HepG2 (cell line): ENCODE results near the gene BIRC3. TPM values are rescaled to one million over a fixed set of nuclear protein-coding genes. Genes with fewer than 3 reads are reported as not detected.
A peak's percentile ranks its signal among the peaks of the same experiment; 100 is the strongest.

Experiments used
- FOSL1 ChIP-seq: sonication (generic); formaldehyde crosslinking; IDR thresholded peaks from 2 replicates; pipeline ENCODE4 v1.9.0; 2021; ENCODE audit warnings: missing genetic modification reagents, borderline replicate concordance
- HDAC1 ChIP-seq: sonication (generic); formaldehyde crosslinking; IDR thresholded peaks from 2 replicates; pipeline ENCODE4 v1.5.1; 2020; ENCODE audit warnings: mild to moderate bottlenecking, missing genetic modification reagents
- KDM5A ChIP-seq: fragments of 200-600 bp; sonication (generic); IDR thresholded peaks from 2 replicates; pipeline ENCODE4 v1.7.0; 2018; ENCODE audit warnings: antibody characterized with exemption, mild to moderate bottlenecking, low read length, borderline replicate concordance
- NCOA2 ChIP-seq: sonication (generic); formaldehyde crosslinking; IDR thresholded peaks from 2 replicates; pipeline ENCODE4 v1.8.0; 2022; ENCODE audit warnings: inconsistent platforms
- NFATC3 ChIP-seq: sonication (generic); formaldehyde crosslinking; IDR thresholded peaks from 2 replicates; pipeline ENCODE4 v1.5.1; 2020; ENCODE audit warnings: mild to moderate bottlenecking, missing genetic modification reagents
- NR2F1 ChIP-seq, 2 experiments: fragments of 450-650 bp in 1 of 2; formaldehyde crosslinking in 1 of 2; IDR thresholded peaks; 2 replicates each; pipeline versions ENCODE4 v1.5.0 to v1.6.1; 2016 to 2020; ENCODE audit warnings: mild to moderate bottlenecking in 1 of 2, missing compliant biosample characterization in 1 of 2, missing genetic modification reagents in 1 of 2, moderate library complexity in 1 of 2
- RNF2 ChIP-seq: fragments of 450-650 bp; conservative IDR thresholded peaks from 2 replicates; pipeline ENCODE4 v1.6.1; 2016; ENCODE audit warnings: low read depth
- SIX4 ChIP-seq: sonication (generic); formaldehyde crosslinking; IDR thresholded peaks from 2 replicates; pipeline ENCODE4 v1.4.0; 2020; ENCODE audit warnings: missing genetic modification reagents
- STAT5B ChIP-seq: sonication (generic); formaldehyde crosslinking; IDR thresholded peaks from 2 replicates; pipeline ENCODE4 v1.4.0; 2020; ENCODE audit warnings: missing genetic modification reagents
- TBX2 ChIP-seq: sonication (generic); formaldehyde crosslinking; IDR thresholded peaks from 2 replicates; pipeline ENCODE4 v1.5.0; 2020; ENCODE audit warnings: missing genetic modification reagents, mild to moderate bottlenecking, borderline replicate concordance
- YEATS2 ChIP-seq: sonication (generic); formaldehyde crosslinking; IDR thresholded peaks from 2 replicates; pipeline ENCODE4 v1.4.0; 2020; ENCODE audit warnings: missing genetic modification reagents, borderline replicate concordance
- ZBTB3 ChIP-seq: sonication (generic); formaldehyde crosslinking; IDR thresholded peaks from 2 replicates; pipeline ENCODE4 v1.4.0; 2020; ENCODE audit warnings: low read depth, mild to moderate bottlenecking, moderate library complexity, missing genetic modification reagents, borderline replicate concordance
- ZNF136 ChIP-seq: sonication (generic); formaldehyde crosslinking; IDR thresholded peaks from 2 replicates; pipeline ENCODE4 v1.8.1; 2022; ENCODE audit warnings: low read depth, mild to moderate bottlenecking, moderate library complexity, missing genetic modification reagents
- ZNF251 ChIP-seq: sonication (generic); formaldehyde crosslinking; IDR thresholded peaks from 2 replicates; pipeline ENCODE4 v1.9.0; 2021; ENCODE audit warnings: mild to moderate bottlenecking, missing genetic modification reagents
- ZNF430 ChIP-seq: sonication (generic); formaldehyde crosslinking; IDR thresholded peaks from 2 replicates; pipeline ENCODE4 v1.9.0; 2021; ENCODE audit warnings: mild to moderate bottlenecking, missing genetic modification reagents
- ZSCAN12 ChIP-seq: sonication (generic); formaldehyde crosslinking; IDR thresholded peaks from 2 replicates; pipeline ENCODE4 v1.9.0; 2021; ENCODE audit warnings: mild to moderate bottlenecking, missing genetic modification reagents
- polyA plus RNA-seq, 8 experiments: library from polyadenylated mRNA; depleted of rRNA in 3 of 8; stranded (reverse) in 7 of 8; unstranded in 1 of 8; fragments of >200 nt; fragmentation: Illumina TruSeq in 4 of 8; extraction: Trizol in 4 of 8; gene quantifications; 2 replicates each; pipeline versions ENCODE4 v1.2.1 to v1.2.3, GENCODE V29; 2011 to 2016; ENCODE audit warnings: low read depth in 4 of 8, missing spikeins in 1 of 8, mixed read lengths in 1 of 8; ENCODE audit not compliant: insufficient read depth in 1 of 8
- total RNA-seq, 5 experiments: library from RNA; depleted of rRNA; stranded (reverse); fragments of >200 nt; fragmentation: Illumina TruSeq; extraction: Trizol; gene quantifications; 2 replicates each; pipeline ENCODE4 v1.2.3, GENCODE V29; 2016; ENCODE audit warnings: low read depth in 1 of 5
- TF ChIP-seq, protein P1 (sequence below): sonication (generic); formaldehyde crosslinking; IDR thresholded peaks from 2 replicates; pipeline ENCODE4 v1.4.0; 2020; ENCODE audit warnings: missing genetic modification reagents
- TF ChIP-seq, protein P2 (sequence below): sonication (generic); formaldehyde crosslinking; IDR thresholded peaks from 2 replicates; pipeline ENCODE4 v1.4.0; 2020; ENCODE audit warnings: missing genetic modification reagents
- TF ChIP-seq, protein P3 (sequence below): IDR thresholded peaks from 2 replicates; pipeline ENCODE4 v1.6.1; 2016; ENCODE audit warnings: low read depth, missing genetic modification reagents, missing compliant biosample characterization

BIRC3 gene
- total and polyA plus RNA-seq, 2 of the 13 experiments (the other 11 are each of a cell fraction or from before 2014, with no cell fraction given) = 0.41 to 4.2 TPM

DNA sequence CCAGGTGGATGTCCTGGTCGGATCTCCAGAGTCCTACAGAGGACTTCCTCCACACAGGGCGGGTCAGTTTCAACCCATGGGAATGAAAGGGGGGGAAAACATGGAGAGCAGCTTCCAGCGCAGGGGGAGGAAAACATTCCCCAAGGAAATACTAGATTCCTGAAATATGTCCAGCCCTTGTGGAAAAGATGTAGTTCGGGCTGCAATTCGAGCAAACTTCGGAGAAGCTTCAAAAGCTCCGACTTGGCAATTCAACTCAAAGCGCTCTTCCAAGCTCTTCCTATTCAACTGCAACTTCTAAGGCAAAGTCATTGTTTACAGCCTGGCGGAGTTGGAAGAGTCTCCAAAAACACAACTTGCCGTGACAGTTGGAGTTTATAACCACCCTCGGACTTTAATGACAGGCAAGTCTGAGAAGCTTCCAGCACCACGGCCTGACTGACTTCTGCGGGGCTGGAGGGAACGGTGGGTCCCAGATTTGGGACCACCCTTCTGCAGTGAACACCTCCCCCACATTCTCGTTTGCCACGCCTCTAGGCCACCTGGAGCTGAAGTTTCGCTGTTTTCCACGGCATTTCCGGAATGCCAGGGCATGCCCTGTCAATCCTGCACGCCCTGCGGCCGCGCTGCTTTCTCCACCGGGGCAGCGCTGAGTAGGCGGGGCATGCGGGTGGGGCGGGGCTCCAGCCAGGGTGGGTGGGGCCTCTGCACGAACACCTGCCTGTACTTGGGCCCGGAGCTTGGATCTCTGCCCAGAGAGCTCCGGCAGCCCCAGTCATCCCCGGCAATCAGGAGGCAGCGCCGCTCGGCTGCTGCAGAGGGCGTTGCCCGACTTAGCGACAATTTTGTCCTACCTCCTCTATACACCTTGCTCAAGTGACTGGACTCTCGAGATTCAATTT is 49.0 kb upstream of the BIRC3 start (continued):
- TF ChIP-seq YEATS2 = no peak
- no peak for TF ChIP-seq RNF2
- TF ChIP-seq KDM5A = no peak
- TF ChIP-seq, protein P1, sequence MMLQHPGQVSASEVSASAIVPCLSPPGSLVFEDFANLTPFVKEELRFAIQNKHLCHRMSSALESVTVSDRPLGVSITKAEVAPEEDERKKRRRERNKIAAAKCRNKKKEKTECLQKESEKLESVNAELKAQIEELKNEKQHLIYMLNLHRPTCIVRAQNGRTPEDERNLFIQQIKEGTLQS (CRISPR knock-in tag) = no peak
- no peak for TF ChIP-seq ZNF136 (CRISPR knock-in tag)
- TF ChIP-seq STAT5B = no peak
- TF ChIP-seq HDAC1 = peak; percentile 65
- no peak for TF ChIP-seq ZNF430 (CRISPR knock-in tag)
- no peak for TF ChIP-seq ZBTB3 (CRISPR knock-in tag)
- TF ChIP-seq NFATC3 = no peak
- no peak; the same call in 1 of the 2 replicates for TF ChIP-seq ZSCAN12 (CRISPR knock-in tag)
- TF ChIP-seq, protein P2, sequence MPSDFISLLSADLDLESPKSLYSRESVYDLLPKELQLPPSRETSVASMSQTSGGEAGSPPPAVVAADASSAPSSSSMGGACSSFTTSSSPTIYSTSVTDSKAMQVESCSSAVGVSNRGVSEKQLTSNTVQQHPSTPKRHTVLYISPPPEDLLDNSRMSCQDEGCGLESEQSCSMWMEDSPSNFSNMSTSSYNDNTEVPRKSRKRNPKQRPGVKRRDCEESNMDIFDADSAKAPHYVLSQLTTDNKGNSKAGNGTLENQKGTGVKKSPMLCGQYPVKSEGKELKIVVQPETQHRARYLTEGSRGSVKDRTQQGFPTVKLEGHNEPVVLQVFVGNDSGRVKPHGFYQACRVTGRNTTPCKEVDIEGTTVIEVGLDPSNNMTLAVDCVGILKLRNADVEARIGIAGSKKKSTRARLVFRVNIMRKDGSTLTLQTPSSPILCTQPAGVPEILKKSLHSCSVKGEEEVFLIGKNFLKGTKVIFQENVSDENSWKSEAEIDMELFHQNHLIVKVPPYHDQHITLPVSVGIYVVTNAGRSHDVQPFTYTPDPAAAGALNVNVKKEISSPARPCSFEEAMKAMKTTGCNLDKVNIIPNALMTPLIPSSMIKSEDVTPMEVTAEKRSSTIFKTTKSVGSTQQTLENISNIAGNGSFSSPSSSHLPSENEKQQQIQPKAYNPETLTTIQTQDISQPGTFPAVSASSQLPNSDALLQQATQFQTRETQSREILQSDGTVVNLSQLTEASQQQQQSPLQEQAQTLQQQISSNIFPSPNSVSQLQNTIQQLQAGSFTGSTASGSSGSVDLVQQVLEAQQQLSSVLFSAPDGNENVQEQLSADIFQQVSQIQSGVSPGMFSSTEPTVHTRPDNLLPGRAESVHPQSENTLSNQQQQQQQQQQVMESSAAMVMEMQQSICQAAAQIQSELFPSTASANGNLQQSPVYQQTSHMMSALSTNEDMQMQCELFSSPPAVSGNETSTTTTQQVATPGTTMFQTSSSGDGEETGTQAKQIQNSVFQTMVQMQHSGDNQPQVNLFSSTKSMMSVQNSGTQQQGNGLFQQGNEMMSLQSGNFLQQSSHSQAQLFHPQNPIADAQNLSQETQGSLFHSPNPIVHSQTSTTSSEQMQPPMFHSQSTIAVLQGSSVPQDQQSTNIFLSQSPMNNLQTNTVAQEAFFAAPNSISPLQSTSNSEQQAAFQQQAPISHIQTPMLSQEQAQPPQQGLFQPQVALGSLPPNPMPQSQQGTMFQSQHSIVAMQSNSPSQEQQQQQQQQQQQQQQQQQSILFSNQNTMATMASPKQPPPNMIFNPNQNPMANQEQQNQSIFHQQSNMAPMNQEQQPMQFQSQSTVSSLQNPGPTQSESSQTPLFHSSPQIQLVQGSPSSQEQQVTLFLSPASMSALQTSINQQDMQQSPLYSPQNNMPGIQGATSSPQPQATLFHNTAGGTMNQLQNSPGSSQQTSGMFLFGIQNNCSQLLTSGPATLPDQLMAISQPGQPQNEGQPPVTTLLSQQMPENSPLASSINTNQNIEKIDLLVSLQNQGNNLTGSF = no peak
- TF ChIP-seq FOSL1 = no peak
- no peak for TF ChIP-seq NCOA2 (CRISPR knock-in tag)
- TF ChIP-seq ZNF251 (CRISPR knock-in tag) = no peak
- TF ChIP-seq, protein P3, sequence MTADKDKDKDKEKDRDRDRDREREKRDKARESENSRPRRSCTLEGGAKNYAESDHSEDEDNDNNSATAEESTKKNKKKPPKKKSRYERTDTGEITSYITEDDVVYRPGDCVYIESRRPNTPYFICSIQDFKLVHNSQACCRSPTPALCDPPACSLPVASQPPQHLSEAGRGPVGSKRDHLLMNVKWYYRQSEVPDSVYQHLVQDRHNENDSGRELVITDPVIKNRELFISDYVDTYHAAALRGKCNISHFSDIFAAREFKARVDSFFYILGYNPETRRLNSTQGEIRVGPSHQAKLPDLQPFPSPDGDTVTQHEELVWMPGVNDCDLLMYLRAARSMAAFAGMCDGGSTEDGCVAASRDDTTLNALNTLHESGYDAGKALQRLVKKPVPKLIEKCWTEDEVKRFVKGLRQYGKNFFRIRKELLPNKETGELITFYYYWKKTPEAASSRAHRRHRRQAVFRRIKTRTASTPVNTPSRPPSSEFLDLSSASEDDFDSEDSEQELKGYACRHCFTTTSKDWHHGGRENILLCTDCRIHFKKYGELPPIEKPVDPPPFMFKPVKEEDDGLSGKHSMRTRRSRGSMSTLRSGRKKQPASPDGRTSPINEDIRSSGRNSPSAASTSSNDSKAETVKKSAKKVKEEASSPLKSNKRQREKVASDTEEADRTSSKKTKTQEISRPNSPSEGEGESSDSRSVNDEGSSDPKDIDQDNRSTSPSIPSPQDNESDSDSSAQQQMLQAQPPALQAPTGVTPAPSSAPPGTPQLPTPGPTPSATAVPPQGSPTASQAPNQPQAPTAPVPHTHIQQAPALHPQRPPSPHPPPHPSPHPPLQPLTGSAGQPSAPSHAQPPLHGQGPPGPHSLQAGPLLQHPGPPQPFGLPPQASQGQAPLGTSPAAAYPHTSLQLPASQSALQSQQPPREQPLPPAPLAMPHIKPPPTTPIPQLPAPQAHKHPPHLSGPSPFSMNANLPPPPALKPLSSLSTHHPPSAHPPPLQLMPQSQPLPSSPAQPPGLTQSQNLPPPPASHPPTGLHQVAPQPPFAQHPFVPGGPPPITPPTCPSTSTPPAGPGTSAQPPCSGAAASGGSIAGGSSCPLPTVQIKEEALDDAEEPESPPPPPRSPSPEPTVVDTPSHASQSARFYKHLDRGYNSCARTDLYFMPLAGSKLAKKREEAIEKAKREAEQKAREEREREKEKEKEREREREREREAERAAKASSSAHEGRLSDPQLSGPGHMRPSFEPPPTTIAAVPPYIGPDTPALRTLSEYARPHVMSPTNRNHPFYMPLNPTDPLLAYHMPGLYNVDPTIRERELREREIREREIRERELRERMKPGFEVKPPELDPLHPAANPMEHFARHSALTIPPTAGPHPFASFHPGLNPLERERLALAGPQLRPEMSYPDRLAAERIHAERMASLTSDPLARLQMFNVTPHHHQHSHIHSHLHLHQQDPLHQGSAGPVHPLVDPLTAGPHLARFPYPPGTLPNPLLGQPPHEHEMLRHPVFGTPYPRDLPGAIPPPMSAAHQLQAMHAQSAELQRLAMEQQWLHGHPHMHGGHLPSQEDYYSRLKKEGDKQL (CRISPR knock-in tag) = no peak
- TF ChIP-seq SIX4 (CRISPR knock-in tag) = peak; percentile 30; the same call in 1 of the 2 replicates
- TF ChIP-seq TBX2 (CRISPR knock-in tag) = peak; percentile 46; the same call in 1 of the 2 replicates
- no peak for TF ChIP-seq NR2F1 (CRISPR knock-in tag; IDR thresholded peaks at IDR 0.05)
